Duodenal mucosa (tissue), 2 donors: Measurements from ENCODE around the gene MTX1.

ENCODE experiments used
- H3K27ac ChIP-seq: one replicate; pipeline ENCODE4 v1.7.0; 2013; ENCODE audit warnings: low read depth, low read length
- H3K27me3 ChIP-seq, 2 donors: one replicate each; pipeline ENCODE4 v1.7.0; 2013; ENCODE audit warnings: low read length in 2 of 2, control low read depth in 1 of 2; ENCODE audit not compliant: insufficient read depth in 2 of 2, control insufficient read depth in 1 of 2
- H3K36me3 ChIP-seq, 2 donors: one replicate each; pipeline ENCODE4 v1.7.0; 2013; ENCODE audit warnings: low read length in 2 of 2, control low read depth in 1 of 2; ENCODE audit not compliant: insufficient read depth in 2 of 2, control insufficient read depth in 1 of 2
- H3K4me1 ChIP-seq, 2 donors: one replicate each; pipeline ENCODE4 v1.7.0; 2013; ENCODE audit warnings: low read length in 2 of 2, control low read depth in 1 of 2; ENCODE audit not compliant: insufficient read depth in 2 of 2, control insufficient read depth in 1 of 2
- H3K4me3 ChIP-seq, 2 donors: one replicate each; pipeline ENCODE4 v1.7.0; 2013; ENCODE audit warnings: low read length in 2 of 2, low read depth in 1 of 2
- H3K9ac ChIP-seq, 2 donors: one replicate each; pipeline ENCODE4 v1.7.0; 2013; ENCODE audit warnings: low read length in 2 of 2, low read depth in 1 of 2
- H3K9me3 ChIP-seq, 2 donors: one replicate each; pipeline ENCODE4 v1.7.0; 2013; ENCODE audit warnings: low read length in 2 of 2, control low read depth in 1 of 2; ENCODE audit not compliant: control insufficient read depth in 1 of 2

MTX1 gene

GRCh38 chr1:155181371-155182051 is 27.0 kb upstream of the MTX1 start:
- no peaks in the 10 kb centered on the region for H3K9me3 ChIP-seq
- H3K36me3 ChIP-seq = no peaks in the 10 kb centered on the region
- H3K27me3 ChIP-seq = no peaks in the 10 kb centered on the region
- H3K9ac ChIP-seq = no peak overlapping the region
- H3K4me3 ChIP-seq = no peak overlapping the region
- H3K27ac ChIP-seq = no peak overlapping the region
- peaks cover 39 to 52% of the 10 kb centered on the region in 2 donors for H3K4me1 ChIP-seq

GRCh38 chr1:155182052-155182550 is 26.4 kb upstream of the MTX1 start:
- Histone ChIP-seq H3K27ac (no peak overlapping the region), H3K9ac (no peak overlapping the region), H3K4me3 (no peak overlapping the region), H3K27me3 (no peaks in the 10 kb centered on the region), H3K9me3 (no peaks in the 10 kb centered on the region), H3K36me3 (no peaks in the 10 kb centered on the region), H3K4me1 (peaks cover 40 to 53% of the 10 kb centered on the region in 2 donors)

GRCh38 chr1:155183775-155184221 is 24.7 kb upstream of the MTX1 start:
- no peaks in the 10 kb centered on the region for H3K36me3 ChIP-seq
- peaks cover 43 to 58% of the 10 kb centered on the region in 2 donors for H3K4me1 ChIP-seq
- H3K9ac ChIP-seq = no peak overlapping the region
- no peaks in the 10 kb centered on the region for H3K9me3 ChIP-seq
- H3K27me3 ChIP-seq = no peaks in the 10 kb centered on the region
- H3K27ac ChIP-seq = no peak overlapping the region
- H3K4me3 ChIP-seq = no peak overlapping the region

GRCh38 chr1:155184351-155184811 is 24.1 kb upstream of the MTX1 start:
- peaks cover 40 to 52% of the 10 kb centered on the region in 2 donors for H3K4me1 ChIP-seq
- H3K4me3 ChIP-seq = no peak overlapping the region
- H3K27ac ChIP-seq = no peak overlapping the region
- H3K9ac ChIP-seq = no peak overlapping the region
- no peaks in the 10 kb centered on the region for H3K9me3 ChIP-seq
- no peaks in the 10 kb centered on the region for H3K36me3 ChIP-seq
- H3K27me3 ChIP-seq = no peaks in the 10 kb centered on the region

GRCh38 chr1:155184835-155185782 is 23.4 kb upstream of the MTX1 start:
- Histone ChIP-seq H3K27ac (peak overlapping the region; percentile 61), H3K36me3 (no peaks in the 10 kb centered on the region), H3K9me3 (no peaks in the 10 kb centered on the region), H3K9ac (peak overlapping the region; percentile 18 to 55), H3K4me3 (peak overlapping the region in 1 of 2 donors; percentile 36), H3K4me1 (peaks cover 37 to 51% of the 10 kb centered on the region in 2 donors), H3K27me3 (no peaks in the 10 kb centered on the region)

GRCh38 chr1:155185783-155186066 is 22.8 kb upstream of the MTX1 start:
- Histone ChIP-seq H3K4me3 (peak overlapping the region in 1 of 2 donors; percentile 36), H3K27ac (peak overlapping the region; percentile 61), H3K9me3 (no peaks in the 10 kb centered on the region), H3K36me3 (no peaks in the 10 kb centered on the region), H3K4me1 (peaks cover 37 to 51% of the 10 kb centered on the region in 2 donors), H3K9ac (peak overlapping the region in 1 of 2 donors; percentile 55), H3K27me3 (no peaks in the 10 kb centered on the region)

- peak overlapping the region in 1 of 2 donors; percentile 13 for H3K4me3 ChIP-seq
- H3K4me1 ChIP-seq = peaks cover 35 to 50% of the 10 kb centered on the region in 2 donors
- no peaks in the 10 kb centered on the region for H3K27me3 ChIP-seq
- H3K9me3 ChIP-seq = no peaks in the 10 kb centered on the region
- peak overlapping the region in 1 of 2 donors; percentile 55 for H3K9ac ChIP-seq
- H3K36me3 ChIP-seq = no peaks in the 10 kb centered on the region
- H3K27ac ChIP-seq = peak overlapping the region; percentile 45
Measured at GRCh38 chr1:155186067-155186793, 22.3 kb upstream of the MTX1 start.

GRCh38 chr1:155186794-155187455 is 21.6 kb upstream of the MTX1 start:
- peaks cover 33 to 43% of the 10 kb centered on the region in 2 donors for H3K4me1 ChIP-seq
- H3K36me3 ChIP-seq = no peaks in the 10 kb centered on the region
- no peaks in the 10 kb centered on the region for H3K9me3 ChIP-seq
- H3K27me3 ChIP-seq = no peaks in the 10 kb centered on the region
- H3K9ac ChIP-seq = peak overlapping the region in 1 of 2 donors; percentile 55
- H3K4me3 ChIP-seq = peak overlapping the region in 1 of 2 donors; percentile 13
- peak overlapping the region; percentile 45 for H3K27ac ChIP-seq

- H3K4me1 ChIP-seq = peaks cover 36 to 42% of the 10 kb centered on the region in 2 donors
- H3K36me3 ChIP-seq = no peaks in the 10 kb centered on the region
- H3K4me3 ChIP-seq = no peak overlapping the region
- no peaks in the 10 kb centered on the region for H3K27me3 ChIP-seq
- H3K9ac ChIP-seq = no peak overlapping the region
- no peaks in the 10 kb centered on the region for H3K9me3 ChIP-seq
- no peak overlapping the region for H3K27ac ChIP-seq
Measured at GRCh38 chr1:155187456-155187891, 21.0 kb upstream of the MTX1 start.
